H9 (cell line): Measurements from ENCODE around the gene BICD1. TPM values are rescaled to one million over a fixed set of nuclear protein-coding genes. Genes with fewer than 3 reads are reported as not detected.
A peak's percentile ranks its signal among the peaks of the same experiment; 100 is the strongest.

Source experiments
- DNase-seq: peaks from one replicate; pipeline ENCODE4 v3.0.0-alpha.2; 2017
- H2AFZ ChIP-seq: one replicate; pipeline ENCODE4 v1.6.1; 2013; ENCODE audit warnings: mild to moderate bottlenecking, low read length, control low read depth, moderate library complexity
- H2AK5ac ChIP-seq: 2 replicates; pipeline ENCODE4 v1.6.1; 2013; ENCODE audit warnings: low read length, control low read depth, mixed read lengths; ENCODE audit not compliant: insufficient read length
- H2BK120ac ChIP-seq: one replicate; pipeline ENCODE4 v1.6.1; 2013; ENCODE audit warnings: low read depth, mild to moderate bottlenecking, low read length, control low read depth, inconsistent platforms; ENCODE audit not compliant: poor library complexity, severe bottlenecking
- H2BK12ac ChIP-seq: 2 replicates; pipeline ENCODE4 v1.6.1; 2013; ENCODE audit warnings: low read length, control low read depth, mixed read lengths, low read depth; ENCODE audit not compliant: insufficient read length
- H2BK15ac ChIP-seq: 2 replicates; pipeline ENCODE4 v1.6.1; 2013; ENCODE audit warnings: low read depth, low read length, control low read depth
- H2BK20ac ChIP-seq: one replicate; pipeline ENCODE4 v1.6.1; 2013; ENCODE audit warnings: low read depth, mild to moderate bottlenecking, low read length, control low read depth, inconsistent platforms; ENCODE audit not compliant: poor library complexity, severe bottlenecking
- H2BK5ac ChIP-seq: 2 replicates; pipeline ENCODE4 v1.6.1; 2013; ENCODE audit warnings: low read length, control low read depth, mixed read lengths; ENCODE audit not compliant: insufficient read length
- H3K14ac ChIP-seq: 2 replicates; pipeline ENCODE4 v1.6.1; 2013; ENCODE audit warnings: low read length, control low read depth; ENCODE audit not compliant: insufficient read depth
- H3K18ac ChIP-seq: 2 replicates; pipeline ENCODE4 v1.6.1; 2013; ENCODE audit warnings: low read depth, mild to moderate bottlenecking, mixed read lengths, low read length, control low read depth; ENCODE audit not compliant: insufficient read length
- H3K23ac ChIP-seq: 2 replicates; pipeline ENCODE4 v1.6.1; 2013; ENCODE audit warnings: low read length, control low read depth, mixed read lengths, low read depth; ENCODE audit not compliant: insufficient read length
- H3K23me2 ChIP-seq: 2 replicates; pipeline ENCODE4 v1.6.1; 2013; ENCODE audit warnings: low read depth, mild to moderate bottlenecking, mixed read lengths, low read length, control low read depth; ENCODE audit not compliant: insufficient read length, poor library complexity, severe bottlenecking
- H3K27ac ChIP-seq: 2 replicates; pipeline ENCODE4 v1.5.1; 2013; ENCODE audit warnings: low read length, control low read depth, mixed read lengths, low read depth; ENCODE audit not compliant: insufficient read length
- H3K27me3 ChIP-seq: 2 replicates; pipeline ENCODE4 v1.6.1; 2013; ENCODE audit warnings: low read length, control low read depth, inconsistent platforms; ENCODE audit not compliant: insufficient read depth
- H3K4ac ChIP-seq: 2 replicates; pipeline ENCODE4 v1.6.1; 2013; ENCODE audit warnings: low read depth, mild to moderate bottlenecking, control low read depth, inconsistent platforms, low read length, moderate library complexity
- H3K4me1 ChIP-seq: 2 replicates; pipeline ENCODE4 v1.6.1; 2013; ENCODE audit warnings: low read length, control low read depth, inconsistent platforms; ENCODE audit not compliant: insufficient read depth
- H3K4me2 ChIP-seq: 2 replicates; pipeline ENCODE4 v1.6.1; 2013; ENCODE audit warnings: low read length, control low read depth, mixed read lengths; ENCODE audit not compliant: insufficient read length, insufficient read depth
- H3K56ac ChIP-seq: 2 replicates; pipeline ENCODE4 v1.6.1; 2013; ENCODE audit warnings: low read depth, mild to moderate bottlenecking, mixed read lengths, low read length, control low read depth; ENCODE audit not compliant: insufficient read length
- H3K79me1 ChIP-seq: 2 replicates; pipeline ENCODE4 v1.6.1; 2013; ENCODE audit warnings: low read depth, mild to moderate bottlenecking, moderate library complexity, low read length, control low read depth, inconsistent platforms; ENCODE audit not compliant: insufficient read depth, poor library complexity, severe bottlenecking
- H3K79me2 ChIP-seq: 2 replicates; pipeline ENCODE4 v1.6.1; 2013; ENCODE audit warnings: low read length, control low read depth, inconsistent platforms; ENCODE audit not compliant: insufficient read depth
- H3K9ac ChIP-seq: 2 replicates; pipeline ENCODE4 v1.6.1; 2013; ENCODE audit warnings: low read length, control low read depth, mixed read lengths; ENCODE audit not compliant: insufficient read length; ENCODE audit errors: extremely low read depth
- H3K9me3 ChIP-seq: one replicate; pipeline ENCODE4 v1.6.1; 2013; ENCODE audit warnings: low read depth, low read length, inconsistent platforms; ENCODE audit not compliant: control insufficient read depth
- H3T11ph ChIP-seq: one replicate; pipeline ENCODE4 v1.6.1; 2013; ENCODE audit warnings: mild to moderate bottlenecking, low read length, control low read depth, inconsistent platforms
- H4K20me1 ChIP-seq: one replicate; pipeline ENCODE4 v1.6.1; 2013; ENCODE audit not compliant: control insufficient read depth, insufficient read length, insufficient read depth
- H4K5ac ChIP-seq: 2 replicates; pipeline ENCODE4 v1.6.1; 2013; ENCODE audit warnings: low read depth, mild to moderate bottlenecking, mixed read lengths, low read length, control low read depth; ENCODE audit not compliant: insufficient read length
- H4K8ac ChIP-seq: replicated peaks from 2 replicates; pipeline ENCODE4 v1.6.1; 2013; ENCODE audit warnings: low read length, control low read depth, mixed read lengths, low read depth; ENCODE audit not compliant: insufficient read length
- H4K91ac ChIP-seq: 2 replicates; pipeline ENCODE4 v1.6.1; 2013; ENCODE audit warnings: low read depth, mild to moderate bottlenecking, moderate library complexity, mixed read lengths, low read length, control low read depth; ENCODE audit not compliant: insufficient read length
- H3K27ac Mint-ChIP-seq, 3 experiments: 2 replicates in 2 of 3; 3 replicates in 1 of 3; pipeline ENCODE4 v1.8.0; 2020 to 2021; ENCODE audit warnings: mixed read lengths in 3 of 3, mild to moderate bottlenecking in 1 of 3, moderate library complexity in 1 of 3
- H3K27me3 Mint-ChIP-seq: 2 replicates; pipeline ENCODE4 v1.8.0; 2021; ENCODE audit warnings: low read depth, mild to moderate bottlenecking, moderate library complexity, mixed read lengths
- H3K36me3 Mint-ChIP-seq, 3 experiments: 2 replicates in 2 of 3; 3 replicates in 1 of 3; pipeline ENCODE4 v1.8.0; 2020 to 2021; ENCODE audit warnings: low read depth in 3 of 3, mixed read lengths in 3 of 3; ENCODE audit not compliant: insufficient read depth in 1 of 3
- H3K4me1 Mint-ChIP-seq, 2 experiments: 2 replicates each; pipeline ENCODE4 v1.8.0; 2020; ENCODE audit warnings: mixed read lengths in 2 of 2
- H3K4me3 Mint-ChIP-seq, 2 experiments: 2 replicates in 1 of 2; 3 replicates in 1 of 2; pipeline ENCODE4 v1.8.0; 2020 to 2021; ENCODE audit warnings: mild to moderate bottlenecking in 2 of 2, mixed read lengths in 2 of 2, moderate library complexity in 1 of 2
- H3K9me3 Mint-ChIP-seq, 2 experiments: 2 replicates in 1 of 2; 3 replicates in 1 of 2; pipeline ENCODE4 v1.8.0; 2020; ENCODE audit warnings: mild to moderate bottlenecking in 2 of 2, mixed read lengths in 2 of 2, moderate library complexity in 1 of 2
- WGBS: extraction: QIAGEN DNeasy Blood & Tissue Kit; methylation state at CpG from one replicate; pipeline ENCODE4 v1.1.7; 2013; ENCODE audit warnings: missing lambda C conversion rate, low lambda C conversion rate, mixed read lengths; ENCODE audit not compliant: insufficient read length; ENCODE audit errors: extremely low coverage; 5-methylcytosine and 5-hydroxymethylcytosine counted together
- total RNA-seq: library from RNA; stranded (reverse); gene quantifications from 2 replicates; pipeline ENCODE4 v1.2.1, GENCODE V29; 2021
- TF ChIP-seq, protein P1 (sequence below): fragments of 200-600 bp; sonication (generic); conservative IDR thresholded peaks from 3 replicates; pipeline ENCODE4 v1.8.0; 2021; ENCODE audit warnings: antibody characterized with exemption, mild to moderate bottlenecking

BICD1 gene
- total RNA-seq, 1 experiment from 2014 or later: 134 TPM

DNA sequence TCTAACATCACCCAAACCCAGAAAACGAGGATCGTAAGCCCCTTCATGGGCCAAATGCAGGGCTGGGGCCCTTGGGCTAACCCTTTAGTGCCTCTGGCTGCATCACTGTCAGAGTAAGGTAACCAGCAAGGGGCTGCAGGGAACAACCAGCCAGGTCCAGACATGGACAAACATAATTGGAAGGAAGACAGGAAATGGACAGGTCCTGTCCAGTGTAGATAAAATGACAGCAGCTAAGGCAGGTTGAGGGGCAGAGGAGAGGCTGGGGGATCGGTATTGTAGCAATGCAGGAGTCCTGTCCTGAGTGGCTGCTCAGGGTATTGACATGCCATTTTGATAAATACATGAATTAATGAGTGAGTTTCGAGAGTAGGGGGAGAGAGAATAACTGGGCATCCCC is 29.8 kb downstream of the BICD1 start:
- H3K4me1 ChIP-seq: peaks cover 3% of the 10 kb centered on the region; the same call in 1 of the 2 replicates
- no peak overlapping the region for H4K8ac ChIP-seq
- peaks cover 4% of the 10 kb centered on the region for H3K79me1 ChIP-seq
- H2AFZ ChIP-seq: no peak overlapping the region
- no peaks in the 10 kb centered on the region for H4K20me1 ChIP-seq
- H3K4me1 Mint-ChIP-seq: peaks cover 56% of the 10 kb centered on the region in 2 experiments
- no peak overlapping the region for H3K4me3 Mint-ChIP-seq
- H2BK5ac ChIP-seq: no peak overlapping the region
- WGBS: no CpG with 5 or more reads among the region's 4 CpGs
- H3K27ac Mint-ChIP-seq: peak overlapping the region in 2 of 3 experiments; percentile 8 to 45; a peak in 4 of 7 replicates
- H3K4me2 ChIP-seq: no peak overlapping the region
- no peak overlapping the region for H3K18ac ChIP-seq
- no peak overlapping the region for H2AK5ac ChIP-seq
- H3K27me3 Mint-ChIP-seq: no peaks in the 10 kb centered on the region
- no peak overlapping the region for H3K9ac ChIP-seq
- no peak overlapping the region for H3K4ac ChIP-seq
- no peaks in the 10 kb centered on the region; the same call in 1 of the 2 replicates for H3K79me2 ChIP-seq
- H2BK15ac ChIP-seq: no peak overlapping the region
- no peaks in the 10 kb centered on the region for H3K9me3 ChIP-seq
- H3K14ac ChIP-seq: no peak overlapping the region
- H3K27ac ChIP-seq: no peak overlapping the region
- DNase-seq: no peak
- no peak overlapping the region for H3K56ac ChIP-seq
- H2BK120ac ChIP-seq: no peak overlapping the region
- no peak overlapping the region for H4K5ac ChIP-seq
- H3K9me3 Mint-ChIP-seq: no peaks in the 10 kb centered on the region
- H4K91ac ChIP-seq: no peak overlapping the region
- H3K23me2 ChIP-seq: no peaks in the 10 kb centered on the region
- TF ChIP-seq, protein P1, sequence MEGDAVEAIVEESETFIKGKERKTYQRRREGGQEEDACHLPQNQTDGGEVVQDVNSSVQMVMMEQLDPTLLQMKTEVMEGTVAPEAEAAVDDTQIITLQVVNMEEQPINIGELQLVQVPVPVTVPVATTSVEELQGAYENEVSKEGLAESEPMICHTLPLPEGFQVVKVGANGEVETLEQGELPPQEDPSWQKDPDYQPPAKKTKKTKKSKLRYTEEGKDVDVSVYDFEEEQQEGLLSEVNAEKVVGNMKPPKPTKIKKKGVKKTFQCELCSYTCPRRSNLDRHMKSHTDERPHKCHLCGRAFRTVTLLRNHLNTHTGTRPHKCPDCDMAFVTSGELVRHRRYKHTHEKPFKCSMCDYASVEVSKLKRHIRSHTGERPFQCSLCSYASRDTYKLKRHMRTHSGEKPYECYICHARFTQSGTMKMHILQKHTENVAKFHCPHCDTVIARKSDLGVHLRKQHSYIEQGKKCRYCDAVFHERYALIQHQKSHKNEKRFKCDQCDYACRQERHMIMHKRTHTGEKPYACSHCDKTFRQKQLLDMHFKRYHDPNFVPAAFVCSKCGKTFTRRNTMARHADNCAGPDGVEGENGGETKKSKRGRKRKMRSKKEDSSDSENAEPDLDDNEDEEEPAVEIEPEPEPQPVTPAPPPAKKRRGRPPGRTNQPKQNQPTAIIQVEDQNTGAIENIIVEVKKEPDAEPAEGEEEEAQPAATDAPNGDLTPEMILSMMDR: no peak
- H3K27me3 ChIP-seq: no peaks in the 10 kb centered on the region
- no peak overlapping the region for H2BK12ac ChIP-seq
- no peak overlapping the region for H3T11ph ChIP-seq
- H2BK20ac ChIP-seq: no peak overlapping the region
- no peak overlapping the region for H3K23ac ChIP-seq
- H3K36me3 Mint-ChIP-seq: peaks cover 0 to 12% (median 11%) of the 10 kb centered on the region in 3 experiments; a peak in 4 of 7 replicates
